ENCODE data around the gene GPR18. TPM values are rescaled to one million over a fixed set of nuclear protein-coding genes. Genes with fewer than 3 reads are reported as not detected.

The GPR18 gene
- total RNA-seq, 1 experiment from 2014 or later: not detected

GRCh38 chr13:99289271-99289670, 31.1 kb upstream of the GPR18 start:
- intact Hi-C loops (cut with micrococcal nuclease; ENCODE audit: unreplicated experiment): no loop called here
- Histone ChIP-seq H3K36me3 (ENCODE audit: insufficient read depth, low read length, poor library complexity, severe bottlenecking) (no peaks in the 10 kb centered on the region), H3K27me3 (replicated peaks; ENCODE audit: insufficient read depth, low read depth, low read length, poor library complexity) (no peaks in the 10 kb centered on the region), H3K4me3 (ENCODE audit: low read depth, low read length, poor library complexity, severe bottlenecking) (no peak overlapping the region), H3K9me3 (ENCODE audit: low read depth, low read length, poor library complexity, severe bottlenecking) (no peaks in the 10 kb centered on the region), H3K4me1 (ENCODE audit: insufficient read depth, low read length, poor library complexity, severe bottlenecking) (no peaks in the 10 kb centered on the region), H3K27ac (ENCODE audit: low read depth, low read length, poor library complexity, severe bottlenecking) (no peak overlapping the region)
- CTCF ChIA-PET: no interaction called here
- no TSS peak for BruUV-seq (replicated peaks)
- POLR2A ChIA-PET (ENCODE audit: low non-redundant PET): no interaction called here
- no peak for DNase-seq (ENCODE audit: low spot score)
- TF ChIP-seq, protein P1, sequence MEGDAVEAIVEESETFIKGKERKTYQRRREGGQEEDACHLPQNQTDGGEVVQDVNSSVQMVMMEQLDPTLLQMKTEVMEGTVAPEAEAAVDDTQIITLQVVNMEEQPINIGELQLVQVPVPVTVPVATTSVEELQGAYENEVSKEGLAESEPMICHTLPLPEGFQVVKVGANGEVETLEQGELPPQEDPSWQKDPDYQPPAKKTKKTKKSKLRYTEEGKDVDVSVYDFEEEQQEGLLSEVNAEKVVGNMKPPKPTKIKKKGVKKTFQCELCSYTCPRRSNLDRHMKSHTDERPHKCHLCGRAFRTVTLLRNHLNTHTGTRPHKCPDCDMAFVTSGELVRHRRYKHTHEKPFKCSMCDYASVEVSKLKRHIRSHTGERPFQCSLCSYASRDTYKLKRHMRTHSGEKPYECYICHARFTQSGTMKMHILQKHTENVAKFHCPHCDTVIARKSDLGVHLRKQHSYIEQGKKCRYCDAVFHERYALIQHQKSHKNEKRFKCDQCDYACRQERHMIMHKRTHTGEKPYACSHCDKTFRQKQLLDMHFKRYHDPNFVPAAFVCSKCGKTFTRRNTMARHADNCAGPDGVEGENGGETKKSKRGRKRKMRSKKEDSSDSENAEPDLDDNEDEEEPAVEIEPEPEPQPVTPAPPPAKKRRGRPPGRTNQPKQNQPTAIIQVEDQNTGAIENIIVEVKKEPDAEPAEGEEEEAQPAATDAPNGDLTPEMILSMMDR (conservative IDR thresholded peaks at IDR 0.05; ENCODE audit: low read depth, low read length): no peak
- TF ChIP-seq EZH2 (IDR thresholded peaks at IDR 0.05; ENCODE audit: borderline replicate concordance, low read depth, low read length, poor library complexity, severe bottlenecking): no peak

DNA sequence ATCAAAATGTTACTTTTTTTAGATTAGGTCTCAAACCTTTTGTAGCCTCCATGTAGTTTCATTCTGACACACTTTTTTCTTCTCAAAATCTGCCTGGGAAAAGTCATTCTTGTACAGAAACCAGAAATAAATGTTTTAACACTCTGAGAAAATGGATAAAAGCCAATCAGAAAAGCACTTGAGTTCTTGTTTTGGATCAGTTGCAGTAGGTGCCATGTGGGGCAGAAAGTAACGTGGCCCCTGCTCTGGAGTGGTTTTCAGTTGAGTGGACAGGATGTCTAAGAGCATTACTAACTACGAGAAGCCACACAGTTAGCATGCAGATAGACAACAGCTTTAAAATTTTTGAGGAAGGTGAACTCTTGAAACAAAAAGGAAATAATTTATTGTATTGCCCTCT, 29.9 kb upstream of the GPR18 start:
- no peak overlapping the region for H3K4me3 ChIP-seq (ENCODE audit: low read depth, low read length, poor library complexity, severe bottlenecking)
- no peaks in the 10 kb centered on the region for H3K4me1 ChIP-seq (ENCODE audit: insufficient read depth, low read length, poor library complexity, severe bottlenecking)
- TF ChIP-seq, protein P1 (conservative IDR thresholded peaks at IDR 0.05; ENCODE audit: low read depth, low read length): no peak
- no peak for TF ChIP-seq EZH2 (IDR thresholded peaks at IDR 0.05; ENCODE audit: borderline replicate concordance, low read depth, low read length, poor library complexity, severe bottlenecking)
- intact Hi-C loops (cut with micrococcal nuclease; ENCODE audit: unreplicated experiment): no loop called here
- no peaks in the 10 kb centered on the region for H3K36me3 ChIP-seq (ENCODE audit: insufficient read depth, low read length, poor library complexity, severe bottlenecking)
- no peaks in the 10 kb centered on the region for H3K27me3 ChIP-seq (replicated peaks; ENCODE audit: insufficient read depth, low read depth, low read length, poor library complexity)
- no peaks in the 10 kb centered on the region for H3K9me3 ChIP-seq (ENCODE audit: low read depth, low read length, poor library complexity, severe bottlenecking)
- CTCF ChIA-PET: no interaction called here
- no peak for DNase-seq (ENCODE audit: low spot score)
- no TSS peak for BruUV-seq (replicated peaks)
- POLR2A ChIA-PET (ENCODE audit: low non-redundant PET): interaction anchor here (0.6 kb wide), 1 partner anchor 467 kb away, joined by 7 read pairs; no protein-coding TSS in a partner anchor
- no peak overlapping the region for H3K27ac ChIP-seq (ENCODE audit: low read depth, low read length, poor library complexity, severe bottlenecking)

DNA sequence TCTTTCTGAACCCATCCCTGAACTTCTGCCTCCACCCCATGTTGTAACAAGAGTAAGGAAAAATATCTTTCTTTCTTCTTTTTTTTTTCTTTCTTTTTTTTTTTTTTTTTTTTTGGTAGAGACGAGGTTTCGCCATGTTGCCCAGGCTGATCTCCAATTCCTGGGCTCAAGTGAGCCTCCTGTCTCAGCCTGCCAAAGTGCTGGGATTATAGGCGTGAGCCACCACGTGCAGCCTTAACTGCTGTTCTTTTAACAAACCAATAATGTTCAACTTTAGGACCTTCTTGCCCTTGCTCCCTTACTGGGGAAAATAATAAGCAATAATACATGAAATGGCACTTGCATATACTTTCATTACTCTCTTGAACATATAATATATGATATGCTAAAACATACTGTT, 29.4 kb upstream of the GPR18 start:
- Histone ChIP-seq H3K27me3 (replicated peaks; ENCODE audit: insufficient read depth, low read depth, low read length, poor library complexity) (no peaks in the 10 kb centered on the region), H3K27ac (ENCODE audit: low read depth, low read length, poor library complexity, severe bottlenecking) (no peak overlapping the region), H3K4me1 (ENCODE audit: insufficient read depth, low read length, poor library complexity, severe bottlenecking) (no peaks in the 10 kb centered on the region), H3K36me3 (ENCODE audit: insufficient read depth, low read length, poor library complexity, severe bottlenecking) (no peaks in the 10 kb centered on the region), H3K4me3 (ENCODE audit: low read depth, low read length, poor library complexity, severe bottlenecking) (no peak overlapping the region), H3K9me3 (ENCODE audit: low read depth, low read length, poor library complexity, severe bottlenecking) (no peaks in the 10 kb centered on the region)
- intact Hi-C loops (cut with micrococcal nuclease; ENCODE audit: unreplicated experiment): no loop called here
- POLR2A ChIA-PET (ENCODE audit: low non-redundant PET): no interaction called here
- no TSS peak for BruUV-seq (replicated peaks)
- TF ChIP-seq, protein P1 (conservative IDR thresholded peaks at IDR 0.05; ENCODE audit: low read depth, low read length): no peak
- no peak for TF ChIP-seq EZH2 (IDR thresholded peaks at IDR 0.05; ENCODE audit: borderline replicate concordance, low read depth, low read length, poor library complexity, severe bottlenecking)
- DNase-seq (ENCODE audit: low spot score): no peak
- CTCF ChIA-PET: no interaction called here
